Activated T-cell treated with anti-CD3 and anti-CD28 coated beads, Interleukin-2, amount 50 U/mL, for 1 hour (primary cell): ENCODE results near the gene PDCD4.
A peak's percentile ranks its signal among the peaks of the same experiment; 100 is the strongest.
"Not testable (repeated sequence)": the region's sequence is repeated elsewhere in the genome, so short reads cannot be mapped to it uniquely, and the experiment has no call there.

Source experiments
- DNase-seq: peaks from one replicate; pipeline ENCODE4 v3.0.0-alpha.2; 2020

Gene PDCD4

GRCh38 chr10:110862961-110863360, 8.8 kb upstream of the PDCD4 start:
- DNase-seq = no peak

GRCh38 chr10:110863361-110863760, 8.4 kb upstream of the PDCD4 start:
- no peak for DNase-seq

- no peak for DNase-seq
Measured at GRCh38 chr10:110863956-110864355, 7.8 kb upstream of the PDCD4 start.

- no peak for DNase-seq
Measured at GRCh38 chr10:110864662-110865140, 7.0 kb upstream of the PDCD4 start.

DNA sequence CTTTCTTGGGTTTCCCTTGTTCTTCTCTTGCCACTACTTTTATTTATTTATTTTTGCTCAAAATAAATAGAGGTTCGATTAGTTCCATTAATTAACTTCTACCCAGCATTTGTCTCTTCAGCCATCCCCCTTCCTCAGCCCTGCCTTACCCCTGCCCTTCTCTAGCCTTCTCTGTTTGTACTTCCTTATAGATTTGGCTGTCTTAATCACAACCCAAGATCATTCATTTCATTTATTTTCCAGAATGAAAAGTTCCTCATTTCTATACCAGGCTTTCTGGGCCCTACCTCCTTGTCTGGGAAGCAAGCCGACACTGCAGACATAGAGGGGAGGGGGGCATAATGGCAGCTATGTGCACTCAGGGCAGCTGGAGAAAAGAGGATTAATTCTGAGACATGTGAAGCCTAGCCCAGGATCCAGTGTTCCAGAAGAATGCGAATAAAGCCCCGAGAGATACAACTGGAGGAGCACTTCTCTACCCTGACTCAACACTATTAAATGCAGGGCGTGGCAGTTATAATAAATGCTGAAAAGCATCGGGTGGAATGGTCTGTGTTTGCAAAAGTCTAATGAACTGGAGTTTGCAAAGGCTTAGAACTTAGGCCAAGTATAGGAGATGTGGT, 6.4 kb upstream of the PDCD4 start:
- DNase-seq = no peak

DNA sequence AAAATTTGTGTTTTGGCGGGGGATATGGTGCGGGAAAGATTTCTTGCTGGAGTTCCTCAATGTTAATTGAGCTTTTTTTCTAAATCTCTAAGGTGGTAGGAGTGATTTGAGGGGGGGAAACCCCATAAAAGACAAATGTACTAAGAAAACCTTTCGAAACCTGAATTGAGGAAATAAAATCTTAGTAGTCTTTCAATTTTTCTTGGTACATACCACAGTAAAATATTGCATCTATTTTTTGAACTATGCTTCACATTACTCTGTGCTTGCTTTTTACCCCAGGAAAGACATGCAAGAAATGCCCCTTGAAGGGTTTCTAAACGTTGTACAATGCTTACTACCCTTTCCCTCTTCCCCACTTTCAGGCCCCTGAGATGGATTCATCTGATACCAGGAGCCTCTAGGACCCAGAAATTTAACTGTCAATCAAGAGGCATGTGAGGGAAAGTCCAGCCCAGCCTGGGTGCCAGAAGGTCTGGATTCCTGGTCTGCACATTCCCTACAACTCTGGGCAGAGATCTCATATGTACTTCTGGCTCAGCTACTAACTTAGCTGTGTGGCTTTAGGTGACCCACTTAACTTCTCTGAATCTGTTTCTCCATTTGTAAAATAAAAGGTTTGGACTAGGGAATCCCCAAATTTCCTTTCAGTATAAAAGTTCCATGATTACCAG, 5.8 kb upstream of the PDCD4 start:
- no peak for DNase-seq

DNA sequence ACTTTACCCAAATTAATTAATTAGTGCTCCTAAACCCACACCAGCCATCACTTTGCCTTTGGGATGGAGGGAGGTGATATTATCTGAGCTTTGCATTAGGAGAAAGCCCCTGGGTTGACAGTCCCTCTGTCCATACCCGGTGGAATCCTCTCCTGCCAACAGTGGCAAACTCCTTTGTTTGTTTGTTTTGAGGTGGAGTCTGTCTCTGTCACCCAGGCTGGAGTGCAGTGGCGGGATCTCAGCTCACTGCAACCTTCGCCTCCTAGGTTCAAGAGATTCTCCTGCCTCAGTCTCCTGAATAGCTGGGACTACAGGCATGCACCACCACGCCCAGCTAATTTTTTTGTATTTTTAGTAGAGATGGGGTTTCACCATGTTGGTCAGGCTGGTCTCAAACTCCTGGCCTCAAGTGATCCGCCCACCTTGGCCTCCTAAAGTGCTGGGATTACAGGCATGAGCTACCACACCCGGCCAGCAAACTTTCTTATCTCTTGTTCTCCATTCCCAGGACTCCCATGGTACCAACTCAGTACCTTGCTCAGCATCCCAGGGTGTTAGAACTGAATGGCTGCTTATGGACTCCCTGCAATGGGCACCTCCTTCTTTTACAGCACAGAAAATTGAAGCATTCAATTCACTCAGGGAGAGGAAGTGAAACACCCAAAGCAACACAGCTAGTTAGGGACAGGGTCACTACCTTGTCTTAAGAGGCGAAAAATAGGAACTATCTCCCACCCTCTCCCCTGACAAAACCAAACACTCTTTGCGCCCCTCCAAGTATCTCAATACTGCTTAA, 4.5 kb upstream of the PDCD4 start:
- DNase-seq = not testable (repeated sequence)

DNA sequence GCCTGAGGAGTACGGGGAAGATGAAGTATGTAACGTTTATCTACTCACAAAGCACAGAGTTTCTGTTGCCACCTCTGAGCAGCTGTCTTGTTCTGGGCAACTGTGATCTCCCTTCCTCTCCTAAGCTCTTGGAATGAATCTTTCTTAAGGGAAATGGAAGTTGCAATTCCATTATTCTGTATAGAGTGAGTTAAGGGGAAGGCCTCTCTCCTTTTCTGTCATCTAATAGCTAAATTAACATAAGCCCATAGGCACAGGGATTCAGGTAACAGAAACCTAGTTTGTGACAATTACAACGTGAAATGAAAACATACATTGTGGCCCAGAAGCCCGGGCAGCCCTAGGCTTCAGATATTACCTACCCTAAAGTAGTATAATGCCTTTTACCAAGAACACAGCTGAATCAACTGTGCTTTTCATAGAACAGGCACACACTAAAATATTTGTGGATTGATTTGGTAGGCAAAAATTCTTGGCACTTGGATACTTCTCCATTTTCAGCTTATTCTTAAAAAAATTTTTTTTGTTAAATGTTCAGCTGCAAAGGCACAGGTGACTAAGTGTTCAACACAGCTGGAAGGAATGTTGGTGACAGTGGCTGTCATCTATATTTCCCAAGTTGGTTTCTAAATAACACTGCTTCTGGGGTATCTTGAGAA, 3.8 kb upstream of the PDCD4 start:
- DNase-seq = no peak

DNA sequence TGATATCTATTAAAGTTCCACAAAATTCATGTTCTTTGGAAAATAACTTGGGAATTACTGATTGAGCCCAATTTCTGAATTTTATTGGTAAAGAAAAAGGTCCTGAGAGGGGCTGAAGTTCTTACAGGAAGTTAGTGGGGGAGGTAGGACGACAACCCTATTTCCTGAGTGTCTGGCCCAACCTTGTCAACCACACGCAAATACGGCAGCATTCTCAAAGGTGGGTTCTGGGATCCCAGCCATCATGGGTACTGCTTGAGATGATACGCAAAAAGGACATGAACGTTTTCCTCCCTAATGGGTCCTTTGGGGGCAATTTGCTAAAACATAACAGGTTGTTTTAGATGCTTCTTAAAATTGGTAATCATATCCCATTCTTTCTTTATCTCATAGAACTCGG, 2.7 kb upstream of the PDCD4 start:
- peak; percentile 54 for DNase-seq

- DNase-seq = no peak
Measured at GRCh38 chr10:110870823-110871297, 868 bp upstream of the PDCD4 start.

GRCh38 chr10:110872145-110872983, 636 bp downstream of the PDCD4 start:
- peak; percentile 79 for DNase-seq

GRCh38 chr10:110872984-110873923, 1.5 kb downstream of the PDCD4 start:
- DNase-seq = no peak

- no peak for DNase-seq
Measured at GRCh38 chr10:110873951-110874350, 2.2 kb downstream of the PDCD4 start.

DNA sequence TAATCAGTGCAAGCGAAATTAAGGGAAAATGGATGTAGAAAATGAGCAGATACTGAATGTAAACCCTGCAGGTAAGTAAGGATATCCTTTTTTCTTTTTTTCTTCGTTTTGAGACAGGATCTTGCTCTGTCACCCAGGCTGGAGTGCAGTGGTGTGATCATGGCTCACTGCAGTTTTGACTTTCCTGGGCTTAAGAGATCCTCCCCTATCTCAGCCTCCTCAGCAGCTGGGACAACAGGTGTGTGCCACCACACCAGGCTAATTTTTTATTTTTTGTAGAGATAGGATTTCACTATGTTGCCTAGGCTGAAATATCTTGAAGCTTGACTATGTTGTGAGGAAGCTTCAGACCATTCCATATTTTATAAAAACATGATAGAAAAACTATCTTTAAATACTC, 4.3 kb downstream of the PDCD4 start:
- no peak for DNase-seq

DNA sequence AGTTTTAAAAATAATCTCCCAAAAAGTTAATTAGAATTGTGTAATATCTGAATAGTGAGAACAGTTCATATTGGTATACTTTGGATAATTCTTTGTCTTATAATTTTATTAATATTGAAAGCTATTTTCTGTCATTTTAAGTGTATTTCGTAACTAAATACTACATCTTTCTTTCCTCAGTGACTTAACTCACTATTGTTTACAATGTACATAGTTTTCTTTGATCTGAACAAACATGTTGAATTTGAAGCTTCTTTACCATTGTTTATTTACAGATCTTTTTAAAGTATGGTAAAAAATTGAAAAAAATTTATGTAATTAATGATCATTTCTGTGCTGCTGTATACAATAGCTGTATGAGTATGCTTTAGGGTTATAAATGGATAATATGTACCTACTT, 5.1 kb downstream of the PDCD4 start:
- no peak for DNase-seq

DNA sequence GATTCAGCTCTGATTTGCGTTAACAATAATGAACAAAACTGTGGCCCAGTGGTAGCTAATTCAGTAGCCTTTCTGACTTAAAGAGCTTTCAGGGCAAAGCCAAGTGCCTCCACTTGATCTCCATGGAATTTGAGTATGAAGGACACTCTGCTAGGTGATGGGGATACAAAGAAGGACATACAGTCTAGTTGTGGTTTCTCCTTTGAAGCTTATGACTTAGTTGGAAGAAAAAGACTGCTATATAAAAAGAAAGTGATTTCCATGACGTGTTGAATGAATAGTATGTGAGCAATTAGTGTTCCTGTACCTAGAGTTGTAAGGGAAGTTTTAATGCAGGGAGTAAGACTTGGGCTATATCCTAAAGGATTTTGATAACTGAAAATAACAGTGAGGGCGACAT, 8.3 kb downstream of the PDCD4 start:
- no peak for DNase-seq

DNA sequence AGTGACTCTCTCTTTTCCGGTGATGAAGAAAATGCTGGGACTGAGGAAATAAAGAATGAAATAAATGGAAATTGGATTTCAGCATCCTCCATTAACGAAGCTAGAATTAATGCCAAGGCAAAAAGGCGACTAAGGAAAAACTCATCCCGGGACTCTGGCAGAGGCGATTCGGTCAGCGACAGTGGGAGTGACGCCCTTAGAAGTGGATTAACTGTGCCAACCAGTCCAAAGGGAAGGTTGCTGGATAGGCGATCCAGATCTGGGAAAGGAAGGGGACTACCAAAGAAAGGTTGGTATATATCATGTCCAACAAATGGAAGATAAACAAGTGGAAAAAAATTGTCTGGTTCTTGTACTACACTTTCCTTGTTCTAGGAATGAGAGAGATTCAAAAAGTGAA, 9.5 kb downstream of the PDCD4 start:
- DNase-seq = no peak

DNA sequence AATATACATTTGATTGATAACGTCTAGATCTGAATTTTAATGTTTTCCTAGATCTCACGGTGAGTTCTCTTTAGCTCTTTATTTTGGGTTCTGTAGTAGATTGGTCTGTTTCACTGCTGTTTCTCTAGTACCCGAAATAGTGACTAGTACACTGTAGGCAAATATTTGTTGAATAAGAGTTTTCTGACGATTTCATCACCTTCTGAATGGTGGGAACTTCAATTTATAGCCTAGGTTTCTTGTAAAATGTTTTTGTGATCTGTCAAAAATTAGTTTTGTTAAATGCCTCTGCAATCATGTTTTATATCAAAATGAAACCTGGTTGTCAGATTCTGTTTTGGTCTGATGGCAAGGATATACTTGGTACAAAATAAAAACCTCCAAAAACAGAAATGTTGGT, 10.2 kb downstream of the PDCD4 start:
- no peak for DNase-seq

DNA sequence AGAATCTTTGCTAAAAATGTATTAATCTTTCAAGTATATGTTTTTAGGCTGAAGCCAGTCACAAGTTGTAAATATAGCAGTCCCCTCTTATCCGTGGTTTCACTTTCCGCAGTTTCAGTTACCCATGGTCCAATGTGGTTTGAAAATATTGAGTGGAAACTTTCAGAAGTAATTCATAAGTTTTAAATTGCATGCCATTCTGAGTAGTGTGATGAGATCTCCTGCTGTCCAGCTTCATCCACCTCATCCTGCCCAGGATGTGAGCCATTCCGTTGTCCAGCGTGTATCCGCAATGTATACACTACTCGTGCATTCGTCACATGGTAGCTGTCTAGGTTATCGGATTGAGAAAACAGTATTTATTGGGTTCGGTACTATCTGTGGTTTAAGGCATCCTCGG, 12.2 kb downstream of the PDCD4 start:
- no peak for DNase-seq

GRCh38 chr10:110885932-110886674, 14.4 kb downstream of the PDCD4 start:
- DNase-seq = no peak
